HEK293T (cell line): Measurements from ENCODE around the gene TATDN3.

ENCODE experiments used
- BHLHE40 ChIP-seq: fragments of 450-650 bp; IDR thresholded peaks from 2 replicates; pipeline ENCODE4 v1.6.1; 2016; ENCODE audit warnings: mild to moderate bottlenecking, moderate library complexity, borderline replicate concordance
- FOXA1 ChIP-seq: fragments of 450-650 bp; IDR thresholded peaks from 2 replicates; pipeline ENCODE4 v1.6.1; 2016; ENCODE audit warnings: mild to moderate bottlenecking

GRCh38 chr1:212745303-212745702, 46.4 kb upstream of the TATDN3 start:
- no peak for TF ChIP-seq BHLHE40
- TF ChIP-seq FOXA1: no peak
